GM12891 (cell line): ENCODE measurements around the gene ARPP21.

Experiments used
- DNase-seq: peaks from one replicate; pipeline ENCODE4 v3.0.0; 2011; ENCODE audit warnings: low spot score; ENCODE audit not compliant: insufficient read length
- FAIRE-seq: peaks from 2 replicates; lab custom pipeline; 2011; peaks lifted over from hg19 to GRCh38; lab: Jason Lieb, UNC
- PAX5 ChIP-seq: IDR thresholded peaks from 2 replicates; pipeline ENCODE4 v1.6.1; 2011; ENCODE audit warnings: low read length, moderate library complexity, mild to moderate bottlenecking; ENCODE audit not compliant: insufficient read depth, severe bottlenecking
- POLR2A ChIP-seq: IDR thresholded peaks from 2 replicates; pipeline ENCODE4 v1.6.1; 2011; ENCODE audit warnings: low read depth, low read length, control low read depth
- POLR2AphosphoS5 ChIP-seq: IDR thresholded peaks from 2 replicates; pipeline ENCODE4 v1.6.1; 2011; ENCODE audit warnings: low read depth, low read length, control low read depth
- POU2F2 ChIP-seq: IDR thresholded peaks from 2 replicates; pipeline ENCODE4 v1.6.1; 2011; ENCODE audit warnings: low read depth, mild to moderate bottlenecking, control low read depth, low read length, moderate library complexity
- SPI1 ChIP-seq: IDR thresholded peaks from 2 replicates; pipeline ENCODE4 v1.6.1; 2011; ENCODE audit warnings: low read depth, low read length, control low read depth
- TAF1 ChIP-seq: IDR thresholded peaks from 2 replicates; pipeline ENCODE4 v1.6.1; 2011; ENCODE audit warnings: low read depth, low read length, control low read depth

ARPP21 gene

DNA sequence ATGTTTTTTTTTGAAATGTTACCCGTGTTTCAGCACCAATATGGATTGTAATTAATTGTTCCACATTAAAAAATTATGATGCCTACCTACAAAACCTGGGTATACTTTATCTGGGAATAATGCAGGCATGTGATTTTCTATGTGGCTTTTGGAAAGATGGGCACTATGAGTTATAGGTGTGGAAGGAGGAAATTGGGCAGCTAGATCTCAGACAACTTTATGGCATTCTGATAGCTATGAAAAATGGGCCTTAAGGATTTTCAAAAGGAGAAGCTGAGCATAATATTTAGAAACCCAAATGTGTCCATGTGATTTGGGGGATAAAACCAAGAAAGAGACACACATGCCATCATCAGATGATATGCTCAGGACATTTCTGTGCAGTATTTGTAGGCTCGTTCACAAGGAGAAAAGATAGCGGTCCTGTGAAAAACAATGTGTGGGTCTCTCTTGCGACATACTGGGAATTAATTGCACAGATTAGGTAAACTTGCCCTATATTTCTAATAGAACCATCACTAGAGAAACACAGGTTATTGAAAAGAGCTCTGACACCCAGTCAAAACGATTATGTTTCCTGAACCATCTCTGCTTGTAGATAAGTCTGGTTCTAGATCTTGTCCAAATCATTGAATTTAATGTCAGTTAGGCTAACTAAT lies 35.3 kb downstream of the ARPP21 start:
- TF ChIP-seq TAF1 (no peak), POLR2AphosphoS5 (no peak), SPI1 (no peak), POU2F2 (no peak), POLR2A (no peak), PAX5 (no peak)
- FAIRE-seq, result no peak
- no peak for DNase-seq

- DNase-seq, result no peak
- TF ChIP-seq TAF1 (no peak), POU2F2 (no peak), PAX5 (no peak), POLR2AphosphoS5 (no peak), SPI1 (no peak), POLR2A (no peak)
- no peak for FAIRE-seq
Measured at GRCh38 chr3:35675206-35675605, 35.9 kb downstream of the ARPP21 start.

DNA sequence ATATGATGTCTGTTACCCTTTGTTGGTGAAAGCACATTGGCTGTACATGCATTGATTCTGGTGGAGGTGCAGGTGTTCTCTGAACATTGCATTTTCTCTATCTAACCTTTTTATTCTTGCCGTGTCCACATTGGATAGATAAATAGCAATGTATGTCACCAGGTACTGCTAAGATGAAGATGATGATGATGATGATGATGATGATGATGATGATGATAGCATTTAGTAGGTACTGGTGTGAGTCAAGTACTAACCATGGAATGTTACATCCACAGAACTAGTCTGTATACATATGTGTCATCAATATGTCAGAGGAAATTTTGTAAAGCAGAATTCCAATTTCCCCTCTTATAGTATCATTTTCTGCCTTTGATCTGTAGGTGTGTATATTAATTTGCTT lies 36.3 kb downstream of the ARPP21 start:
- FAIRE-seq, result no peak
- TF ChIP-seq POLR2AphosphoS5 (no peak), PAX5 (no peak)
- DNase-seq, result no peak

- no peak for DNase-seq
- TF ChIP-seq SPI1, result no peak
- no peak for TF ChIP-seq PAX5
- no peak for TF ChIP-seq POLR2A
- TF ChIP-seq POLR2AphosphoS5, result no peak
- no peak for TF ChIP-seq TAF1
- TF ChIP-seq POU2F2, result no peak
- FAIRE-seq, result no peak
Measured at GRCh38 chr3:35677797-35678196, 38.5 kb downstream of the ARPP21 start.

DNA sequence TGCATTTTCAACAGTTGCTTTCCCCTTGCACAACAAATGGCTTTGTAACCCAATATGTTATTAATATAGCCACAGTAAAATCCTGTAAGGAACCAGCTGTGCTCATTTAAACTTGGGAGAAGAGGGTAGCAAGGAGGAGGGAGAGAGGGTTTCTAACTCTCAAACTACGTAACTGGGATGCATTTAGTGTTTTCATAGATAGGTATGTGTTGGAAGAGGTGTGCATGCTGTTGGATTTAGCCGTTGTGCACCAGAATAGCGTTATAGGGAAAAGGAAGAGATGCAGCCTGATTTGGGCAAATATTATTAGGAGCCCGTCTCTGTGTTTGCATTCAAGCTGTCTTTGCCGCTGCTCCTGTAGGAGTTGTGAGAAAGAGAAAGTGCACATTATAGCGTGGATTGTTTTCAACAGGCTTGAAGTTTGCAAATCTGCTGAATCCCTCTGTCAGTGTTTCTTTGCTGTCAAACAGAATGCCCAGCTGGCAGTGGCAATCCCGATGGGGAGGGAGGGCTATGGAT lies 39.4 kb downstream of the ARPP21 start:
- TF ChIP-seq POU2F2, result no peak
- DNase-seq, result no peak
- no peak for FAIRE-seq

GRCh38 chr3:35679409-35680080 lies 40.2 kb downstream of the ARPP21 start:
- DNase-seq (no peak), FAIRE-seq (no peak)
- TF ChIP-seq POU2F2 (no peak), SPI1 (no peak), POLR2A (no peak), TAF1 (no peak), POLR2AphosphoS5 (no peak), PAX5 (no peak)

GRCh38 chr3:35680866-35681650 lies 41.7 kb downstream of the ARPP21 start:
- TF ChIP-seq POU2F2 (no peak), SPI1 (peak; percentile 82), POLR2A (no peak), POLR2AphosphoS5 (no peak), TAF1 (no peak), PAX5 (no peak)
- no peak for DNase-seq
- FAIRE-seq, result no peak

DNA sequence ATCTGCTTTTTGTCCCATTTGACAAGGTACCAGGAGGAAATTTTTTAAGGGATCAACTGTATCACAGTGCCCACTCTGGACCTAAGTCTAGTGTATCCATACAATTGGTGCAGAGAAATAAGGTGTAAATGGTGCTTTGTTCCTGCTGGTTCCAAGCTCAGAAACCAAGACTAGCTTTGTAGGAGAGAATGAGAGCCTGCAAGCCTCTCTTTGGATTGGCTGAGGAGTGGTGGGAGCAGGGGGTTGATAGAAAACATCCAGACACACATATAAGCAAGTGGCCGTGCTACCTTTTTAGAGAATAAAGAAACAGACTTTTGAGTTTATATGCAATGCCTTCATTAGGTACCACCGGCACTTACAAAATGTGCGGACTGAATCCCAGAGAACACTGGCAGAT lies 45.8 kb downstream of the ARPP21 start:
- FAIRE-seq (no peak), DNase-seq (no peak)
- no peak for TF ChIP-seq POU2F2
- no peak for TF ChIP-seq POLR2A
- TF ChIP-seq POLR2AphosphoS5, result no peak
- no peak for TF ChIP-seq SPI1
- TF ChIP-seq PAX5, result no peak
- no peak for TF ChIP-seq TAF1

- TF ChIP-seq SPI1 (no peak), POLR2AphosphoS5 (no peak), POU2F2 (no peak), POLR2A (no peak), TAF1 (no peak), PAX5 (no peak)
- FAIRE-seq (no peak), DNase-seq (no peak)
Measured at GRCh38 chr3:35688826-35689225, 49.5 kb downstream of the ARPP21 start.

- DNase-seq (no peak), FAIRE-seq (no peak)
- no peak for TF ChIP-seq PAX5
- no peak for TF ChIP-seq SPI1
- no peak for TF ChIP-seq TAF1
- no peak for TF ChIP-seq POLR2A
- TF ChIP-seq POLR2AphosphoS5, result no peak
- TF ChIP-seq POU2F2, result no peak
Measured at GRCh38 chr3:35690271-35690670, 50.9 kb downstream of the ARPP21 start.
